Transverse colon (tissue), 4 donors: Measurements from ENCODE around the gene PRKCH. TPM values are rescaled to one million over a fixed set of nuclear protein-coding genes. Genes with fewer than 3 reads are reported as not detected.

Experiments used
- DNase-seq: peaks from one replicate; pipeline ENCODE4 v3.0.0-alpha.2; 2019
- H3K27ac ChIP-seq, 4 donors: fragments of 200-600 bp; sonication (generic); 2 replicates each; pipeline ENCODE4 v1.5.1; 2016 to 2018; ENCODE audit warnings: inconsistent platforms in 4 of 4
- H3K27me3 ChIP-seq: fragments of 200-600 bp; sonication (generic); 2 replicates; pipeline ENCODE4 v1.5.1; 2017; ENCODE audit warnings: inconsistent platforms
- H3K36me3 ChIP-seq, 4 donors: fragments of 200-600 bp; sonication (generic); 2 replicates each; pipeline ENCODE4 v1.5.1; 2017 to 2019; ENCODE audit warnings: inconsistent platforms in 4 of 4
- H3K4me1 ChIP-seq, 4 donors: fragments of 200-600 bp; sonication (generic); 2 replicates each; pipeline ENCODE4 v1.5.1; 2017 to 2020; ENCODE audit warnings: inconsistent platforms in 4 of 4
- H3K4me3 ChIP-seq, 4 donors: fragments of 200-600 bp; sonication (generic); 1 replicate in 1 of 4; 2 replicates in 3 of 4; pipeline versions ENCODE4 v1.5.1 to v1.6.1; 2017 to 2019; ENCODE audit warnings: inconsistent platforms in 4 of 4
- H3K9me3 ChIP-seq, 2 donors: fragments of 200-600 bp; sonication (generic); 2 replicates each; pipeline ENCODE4 v1.5.1; 2017 to 2019; ENCODE audit warnings: inconsistent platforms in 2 of 2
- CTCF ChIP-seq, 5 experiments: fragments of 200-600 bp in 3 of 5; fragments of 450-650 bp in 2 of 5; sonication (generic) in 3 of 5; IDR thresholded peaks; 1 replicate in 2 of 5; 2 replicates in 3 of 5; pipeline ENCODE4 v1.5.1; 2016 to 2017; ENCODE audit warnings: antibody characterized with exemption in 5 of 5, inconsistent platforms in 3 of 5, mild to moderate bottlenecking in 2 of 5, moderate library complexity in 1 of 5
- EP300 ChIP-seq: sonication (generic); formaldehyde crosslinking; IDR thresholded peaks from one replicate; pipeline ENCODE4 v1.6.1; 2017; ENCODE audit warnings: antibody characterized with exemption, low read depth
- POLR2A ChIP-seq: fragments of 450-650 bp; IDR thresholded peaks from one replicate; pipeline ENCODE4 v1.6.1; 2016; ENCODE audit warnings: antibody characterized with exemption, mild to moderate bottlenecking, moderate library complexity
- POLR2AphosphoS5 ChIP-seq, 3 donors: sonication (generic); formaldehyde crosslinking; IDR thresholded peaks; one replicate each; pipeline ENCODE4 v1.6.1; 2016; ENCODE audit warnings: antibody characterized with exemption in 3 of 3
- WGBS, 2 donors: methylation state at CpG; one replicate each; pipeline ENCODE4 v1.1.5; 2018; ENCODE audit warnings: low coverage in 1 of 2; 5-methylcytosine and 5-hydroxymethylcytosine counted together
- in situ Hi-C, 4 donors: fragments of 200-750 bp; cut with MboI; loops; one replicate each; pipeline versions ENCODE4 v1.15.0 to v1.15.1; 2017; ENCODE audit warnings: low sequenced_read_pairs in 3 of 4, low pct_ligation_motif_present in 1 of 4, low pct_unique_long_range_greater_than_20kb in 1 of 4
- intact Hi-C: fragments of 100-400 bp; cut with DNase I; formaldehyde crosslinking; loops from one replicate; pipeline ENCODE4 v1.15.1; 2023; ENCODE audit warnings: low total_unique reads
- total RNA-seq, 4 donors: library from RNA; depleted of rRNA; stranded (reverse); fragments of >200 nt; gene quantifications; one replicate each; pipeline ENCODE4 v1.1.0, GENCODE V29; 2016

The PRKCH gene
- total RNA-seq, 4 donors from 2014 or later, result 12.4 to 38.9 (median 27.0) TPM

- intact Hi-C loops, result no loop called here
- 6 to 23% methylated on average over 6 to 12 of the region's 12 CpGs for WGBS, 2 donors
- no peaks in the 10 kb centered on the region for H3K27me3 ChIP-seq
- peak overlapping the region; percentile 19 to 58 (median 30) for H3K27ac ChIP-seq
- in situ Hi-C loops, result loop anchor here in 1 of 4 donors (25.0 kb wide), 1 partner anchor 673 kb away; no protein-coding TSS in a partner anchor
- DNase-seq, result peak; percentile 36
- no peaks in the 10 kb centered on the region for H3K36me3 ChIP-seq
- no peaks in the 10 kb centered on the region for H3K9me3 ChIP-seq
- no peak for TF ChIP-seq CTCF (IDR thresholded peaks at IDR 0.05)
- no peak for TF ChIP-seq POLR2A
- TF ChIP-seq POLR2AphosphoS5 (IDR thresholded peaks at IDR 0.05), result no peak
- TF ChIP-seq EP300, result no peak
- H3K4me1 ChIP-seq, result peaks cover 4 to 32% (median 10%) of the 10 kb centered on the region in 4 donors
- peak overlapping the region in 1 of 4 donors; percentile 8 for H3K4me3 ChIP-seq
Observed at GRCh38 chr14:61438860-61439765, 117.7 kb downstream of the PRKCH start.

GRCh38 chr14:61439779-61440418 is 118.5 kb downstream of the PRKCH start:
- DNase-seq, result no peak
- Histone ChIP-seq H3K27ac (peak overlapping the region; percentile 19 to 58 (median 30)), H3K4me1 (peaks cover 4 to 32% (median 10%) of the 10 kb centered on the region in 4 donors), H3K9me3 (no peaks in the 10 kb centered on the region), H3K27me3 (no peaks in the 10 kb centered on the region), H3K36me3 (no peaks in the 10 kb centered on the region), H3K4me3 (peak overlapping the region in 1 of 4 donors; percentile 8)
- intact Hi-C loops, result no loop called here
- in situ Hi-C loops, result loop anchor here in 2 of 4 donors (10.0 to 25.0 kb wide), 2 partner anchors 125 to 672 kb away; no protein-coding TSS in a partner anchor
- TF ChIP-seq POLR2AphosphoS5 (IDR thresholded peaks at IDR 0.05) (no peak), POLR2A (no peak), CTCF (IDR thresholded peaks at IDR 0.05) (no peak), EP300 (no peak)
- 70 to 80% methylated on average over 4 of the region's 4 CpGs for WGBS, 2 donors

GRCh38 chr14:61443481-61443880 is 122.1 kb downstream of the PRKCH start:
- TF ChIP-seq CTCF (IDR thresholded peaks at IDR 0.05) (no peak), POLR2A (no peak), POLR2AphosphoS5 (IDR thresholded peaks at IDR 0.05) (no peak), EP300 (no peak)
- in situ Hi-C loops, result loop anchor here in 2 of 4 donors (10.0 to 25.0 kb wide), 2 partner anchors 129 to 669 kb away; no protein-coding TSS in a partner anchor
- no peaks in the 10 kb centered on the region for H3K27me3 ChIP-seq
- intact Hi-C loops, result no loop called here
- 89 to 92% methylated on average over 3 of the region's 3 CpGs for WGBS, 2 donors
- H3K4me3 ChIP-seq, result no peak overlapping the region
- DNase-seq, result no peak
- no peaks in the 10 kb centered on the region for H3K9me3 ChIP-seq
- H3K36me3 ChIP-seq, result no peaks in the 10 kb centered on the region
- H3K27ac ChIP-seq, result no peak overlapping the region
- peaks cover 4 to 17% (median 10%) of the 10 kb centered on the region in 4 donors for H3K4me1 ChIP-seq

- 64 to 82% methylated on average over 5 of the region's 5 CpGs for WGBS, 2 donors
- Histone ChIP-seq H3K36me3 (no peaks in the 10 kb centered on the region), H3K9me3 (no peaks in the 10 kb centered on the region), H3K27ac (no peak overlapping the region), H3K4me3 (no peak overlapping the region), H3K4me1 (peaks cover 4 to 9% (median 6%) of the 10 kb centered on the region in 4 donors), H3K27me3 (no peaks in the 10 kb centered on the region)
- intact Hi-C loops, result no loop called here
- TF ChIP-seq EP300 (no peak), CTCF (IDR thresholded peaks at IDR 0.05) (no peak), POLR2AphosphoS5 (IDR thresholded peaks at IDR 0.05) (no peak), POLR2A (no peak)
- in situ Hi-C loops, result loop anchor here in 2 of 4 donors (10.0 to 25.0 kb wide), 2 partner anchors 129 to 668 kb away; no protein-coding TSS in a partner anchor
- DNase-seq, result peak; percentile 38
Observed at GRCh38 chr14:61444215-61444768, 122.9 kb downstream of the PRKCH start.
